GM19372 (cell line): ENCODE measurements around the gene TCEA2.
"Not testable (repeated sequence)": the region's sequence is repeated elsewhere in the genome, so short reads cannot be mapped to it uniquely, and the experiment has no call there.

Experiments
- ATAC-seq: cut with Tn5 transposase; IDR thresholded peaks from one replicate; pipeline ENCODE4 v1.9.1; 2021; ENCODE audit warnings: mild to moderate bottlenecking, low read depth, moderate library complexity; ENCODE audit not compliant: unreplicated experiment

Gene TCEA2

GRCh38 chr20:64076061-64076997 is 13.3 kb downstream of the TCEA2 start:
- no peak for ATAC-seq

GRCh38 chr20:64077094-64077493 is 14.1 kb downstream of the TCEA2 start:
- ATAC-seq = no peak

- ATAC-seq = no peak
Measured at GRCh38 chr20:64077541-64077875, 14.5 kb downstream of the TCEA2 start.

- no peak for ATAC-seq
Measured at GRCh38 chr20:64077876-64078551, 15.0 kb downstream of the TCEA2 start.

- no peak for ATAC-seq
Measured at GRCh38 chr20:64078934-64079272, 15.9 kb downstream of the TCEA2 start.

- ATAC-seq = no peak
Measured at GRCh38 chr20:64079273-64080012, 16.4 kb downstream of the TCEA2 start, which contains the start of gene RGS19. Gene RGS19 (minus strand): TSS chr20:64079518. CDS start chr20:64076886, 2,632 bp downstream.

GRCh38 chr20:64080013-64080812 is 17.2 kb downstream of the TCEA2 start, which contains the start of gene OPRL1:
Gene OPRL1 (plus strand): TSS chr20:64080082. CDS start chr20:64092721, 12,639 bp downstream.
- no peak for ATAC-seq

- ATAC-seq = no peak
Measured at GRCh38 chr20:64080813-64081623, 18.0 kb downstream of the TCEA2 start.

- no peak for ATAC-seq
Measured at GRCh38 chr20:64081624-64081964, 18.6 kb downstream of the TCEA2 start.

- ATAC-seq = no peak
Measured at GRCh38 chr20:64082126-64082731, 19.2 kb downstream of the TCEA2 start.

GRCh38 chr20:64082820-64083377 is 19.9 kb downstream of the TCEA2 start:
- no peak for ATAC-seq

- no peak for ATAC-seq
Measured at GRCh38 chr20:64083378-64083803, 20.4 kb downstream of the TCEA2 start.

GRCh38 chr20:64083804-64084684 is 21.0 kb downstream of the TCEA2 start, which contains the start of gene LKAAEAR1:
Gene LKAAEAR1 (minus strand): TSS chr20:64084398. CDS start chr20:64084219, 179 bp downstream.
- ATAC-seq = no peak

- ATAC-seq = no peak
Measured at GRCh38 chr20:64084685-64085152, 21.7 kb downstream of the TCEA2 start.

- no peak for ATAC-seq
Measured at GRCh38 chr20:64086801-64087200, 23.8 kb downstream of the TCEA2 start.

GRCh38 chr20:64087226-64087825 is 24.3 kb downstream of the TCEA2 start:
- not testable (repeated sequence) for ATAC-seq

GRCh38 chr20:64088586-64088985 is 25.6 kb downstream of the TCEA2 start:
- ATAC-seq = not testable (repeated sequence)
